HG03521 (cell line): ENCODE data around the gene COL1A1.
A peak's percentile ranks its signal among the peaks of the same experiment; 100 is the strongest.

ENCODE experiments used
- ATAC-seq: cut with Tn5 transposase; IDR thresholded peaks from one replicate; pipeline ENCODE4 v1.9.1; 2021; ENCODE audit warnings: mild to moderate bottlenecking, moderate library complexity; ENCODE audit not compliant: unreplicated experiment

COL1A1 gene

DNA sequence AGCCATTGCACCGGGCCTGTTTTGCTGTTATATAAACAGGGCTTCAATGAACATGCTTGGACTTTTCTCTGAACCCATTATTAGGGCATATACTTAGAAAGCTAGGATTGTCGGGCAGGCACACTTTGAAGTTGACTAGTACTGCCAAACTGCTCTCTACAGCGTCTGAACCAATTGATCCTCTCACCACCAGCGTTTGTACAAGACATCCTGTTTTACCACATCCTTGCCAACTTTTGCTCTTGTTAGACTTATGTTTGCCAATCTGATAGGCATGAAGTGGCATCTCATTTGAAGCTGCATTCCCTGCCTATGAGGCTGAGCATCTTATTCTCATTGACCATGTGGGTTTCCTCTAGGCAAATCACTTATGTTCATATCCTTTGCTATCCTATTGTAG, 43.5 kb downstream of the COL1A1 start:
- no peak for ATAC-seq

DNA sequence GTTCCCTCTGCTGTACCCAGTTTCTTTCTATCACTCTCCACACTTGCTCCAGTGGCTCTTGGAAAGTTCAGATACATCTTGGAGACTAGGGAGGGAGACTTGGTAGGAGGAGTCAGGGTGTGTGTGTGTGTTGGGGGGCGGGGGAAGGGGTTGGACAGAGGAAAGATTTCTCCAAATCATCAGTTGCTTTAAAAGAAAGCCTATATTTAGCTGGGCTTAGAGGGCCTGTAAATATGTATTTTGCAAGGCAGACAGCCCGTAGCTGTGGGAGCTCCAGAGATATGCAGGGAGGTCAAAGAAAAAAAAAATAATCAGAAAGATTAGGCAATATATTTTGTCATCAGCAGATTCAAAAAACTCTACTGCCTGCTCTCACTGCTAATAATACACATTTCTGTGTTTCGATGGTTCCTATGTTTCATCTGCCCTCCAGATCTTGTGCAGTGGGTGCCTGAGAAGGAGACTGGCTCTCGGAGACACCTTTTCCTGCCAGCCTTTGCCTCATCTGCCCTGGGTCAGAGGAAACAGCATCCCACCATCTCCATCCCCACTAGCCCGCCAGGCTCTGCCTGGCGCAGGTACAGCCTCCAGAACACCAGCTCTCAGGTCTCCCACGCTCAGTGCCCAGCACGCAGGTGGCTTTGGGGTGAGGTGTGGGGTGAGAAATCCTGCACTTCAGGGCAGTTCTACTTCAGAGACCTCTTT, 46.2 kb downstream of the COL1A1 start:
- ATAC-seq = no peak

DNA sequence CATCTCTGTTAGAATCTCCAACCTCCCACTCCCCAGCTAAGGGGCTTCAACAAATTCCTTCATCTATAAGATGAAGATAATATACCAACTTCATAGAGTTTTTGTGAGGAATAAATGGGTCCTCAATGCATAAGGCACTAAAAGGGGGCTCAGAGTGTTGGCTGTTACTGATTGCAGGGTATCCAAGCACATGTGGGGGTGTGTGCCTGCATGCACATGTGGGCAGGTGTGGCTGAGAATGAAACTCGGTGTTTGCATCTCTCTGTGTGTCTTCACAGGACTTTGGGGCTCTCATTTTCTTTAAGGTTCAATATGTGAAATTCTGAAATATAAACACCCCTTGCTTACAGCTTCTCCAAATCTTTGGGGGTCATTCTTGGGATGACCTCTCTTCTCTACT, 46.8 kb downstream of the COL1A1 start:
- ATAC-seq = peak; percentile 29

DNA sequence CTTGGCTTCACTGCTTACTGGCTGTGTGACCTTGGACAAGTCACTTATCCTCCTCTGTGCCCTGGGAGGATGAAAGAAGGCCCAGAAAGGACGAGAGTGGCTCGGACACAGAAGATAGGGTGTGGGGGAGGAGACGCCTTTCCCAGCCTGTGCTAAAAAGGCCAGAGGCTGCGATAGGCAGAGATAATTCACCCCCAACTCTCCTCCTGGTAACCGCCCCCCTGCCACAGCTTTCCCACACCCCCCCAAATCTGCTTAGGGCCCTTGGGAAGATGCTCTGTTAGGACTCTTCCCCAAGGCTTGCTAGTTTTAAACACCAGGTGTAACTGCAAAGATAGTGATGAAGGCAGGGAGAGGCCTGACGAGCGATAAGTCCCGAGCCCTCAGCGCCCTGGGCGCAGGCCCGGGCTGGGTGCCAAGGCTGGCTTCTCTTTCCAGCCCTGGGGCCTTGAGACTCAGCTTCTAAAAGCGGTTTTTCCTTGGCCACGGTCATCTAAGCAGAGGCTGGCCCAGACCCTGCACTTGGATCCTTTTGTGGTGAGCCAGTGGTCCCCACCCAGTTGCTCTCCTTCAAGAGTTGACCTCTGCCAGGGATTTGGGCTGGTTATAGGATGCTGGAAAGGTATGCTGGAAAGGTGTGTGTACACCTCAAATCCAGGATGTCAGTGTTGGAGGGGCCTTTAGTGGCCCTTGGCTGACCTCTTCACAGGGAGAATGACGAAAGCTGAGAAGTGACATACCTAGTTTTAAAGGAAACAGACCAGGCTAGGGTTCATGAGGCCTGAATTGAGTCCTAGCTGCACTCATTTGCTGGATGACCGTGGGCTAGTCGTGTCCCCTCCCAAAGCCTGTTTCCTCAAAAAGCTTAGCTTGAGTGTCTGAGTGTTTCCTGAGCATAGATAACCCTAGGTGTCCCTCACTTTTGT, 47.5 kb downstream of the COL1A1 start:
- no peak for ATAC-seq

GRCh38 chr17:50152736-50153135, 48.7 kb downstream of the COL1A1 start:
- ATAC-seq = no peak

- ATAC-seq = no peak
Observed at GRCh38 chr17:50151937-50152547, 49.4 kb downstream of the COL1A1 start.

GRCh38 chr17:50151041-50151936, 50.1 kb downstream of the COL1A1 start:
- peak; percentile 40 for ATAC-seq

GRCh38 chr17:50150354-50151040, 50.9 kb downstream of the COL1A1 start, which contains the start of gene PPP1R9B:
Gene PPP1R9B, minus strand, starts transcription at chr17:50150677. Its CDS starts 164 bp downstream, at chr17:50150513.
- ATAC-seq = no peak

DNA sequence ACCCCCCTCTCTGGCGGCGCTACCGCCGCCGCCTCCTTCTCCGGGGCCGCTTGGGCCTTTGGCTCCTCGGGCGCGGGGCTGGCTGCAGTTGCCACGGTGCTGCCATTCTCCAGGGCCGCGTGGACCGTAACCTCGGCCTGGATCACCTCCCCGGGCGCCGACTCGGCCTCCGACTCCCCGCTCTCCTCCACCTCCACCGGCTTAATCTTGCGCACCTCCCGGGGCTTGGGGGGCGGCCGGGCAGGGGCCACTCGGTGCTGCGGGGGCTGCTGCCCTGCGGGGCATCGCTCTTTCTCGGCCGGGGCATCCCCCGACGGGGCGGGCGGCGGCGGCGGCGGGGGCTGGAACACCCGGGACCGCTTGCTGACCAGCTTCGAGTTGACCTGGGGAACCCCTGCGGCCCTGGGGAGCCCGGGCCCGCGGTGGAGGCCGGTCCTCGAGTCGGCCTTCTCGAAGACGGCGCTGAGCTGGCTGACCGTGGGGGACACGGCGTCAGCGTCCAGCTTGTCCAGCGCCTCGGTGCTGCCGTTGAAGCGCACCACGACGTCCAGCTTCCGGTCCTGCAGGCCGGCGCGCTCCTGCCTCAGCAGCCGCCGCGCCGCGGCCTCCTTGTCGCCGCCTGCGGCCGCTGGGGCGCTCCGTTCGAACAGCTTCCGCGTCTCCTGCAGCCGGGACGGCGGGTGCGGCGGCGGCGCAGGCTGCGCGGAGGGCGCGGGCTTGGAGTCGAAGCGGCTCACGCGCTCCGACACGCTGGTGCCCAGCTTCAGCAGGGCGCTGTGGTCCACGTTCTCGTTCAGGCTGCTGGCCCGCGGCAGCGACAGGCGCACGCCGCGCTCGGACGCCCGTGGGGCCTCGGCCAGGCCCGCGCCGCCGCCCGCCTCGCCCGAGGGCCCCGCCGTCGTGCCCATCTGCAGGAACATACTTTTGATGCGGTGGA, 51.7 kb downstream of the COL1A1 start:
- no peak for ATAC-seq

DNA sequence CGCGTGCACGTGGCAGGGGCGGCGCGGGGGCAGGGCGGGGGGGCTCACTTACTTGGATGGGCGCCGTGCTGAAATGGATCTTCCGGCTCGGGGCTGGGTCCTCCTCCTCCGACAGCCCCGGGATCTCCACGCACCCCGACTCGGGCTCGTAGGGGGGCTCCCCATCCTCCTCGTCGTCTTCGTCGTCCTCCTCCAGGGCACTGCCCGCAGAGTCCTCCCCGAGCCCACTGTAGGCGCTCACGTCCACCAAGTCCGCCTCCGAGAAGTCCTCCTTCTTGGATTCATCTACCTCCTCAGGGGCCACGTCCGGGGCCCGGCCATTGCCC, 52.4 kb downstream of the COL1A1 start:
- no peak for ATAC-seq

DNA sequence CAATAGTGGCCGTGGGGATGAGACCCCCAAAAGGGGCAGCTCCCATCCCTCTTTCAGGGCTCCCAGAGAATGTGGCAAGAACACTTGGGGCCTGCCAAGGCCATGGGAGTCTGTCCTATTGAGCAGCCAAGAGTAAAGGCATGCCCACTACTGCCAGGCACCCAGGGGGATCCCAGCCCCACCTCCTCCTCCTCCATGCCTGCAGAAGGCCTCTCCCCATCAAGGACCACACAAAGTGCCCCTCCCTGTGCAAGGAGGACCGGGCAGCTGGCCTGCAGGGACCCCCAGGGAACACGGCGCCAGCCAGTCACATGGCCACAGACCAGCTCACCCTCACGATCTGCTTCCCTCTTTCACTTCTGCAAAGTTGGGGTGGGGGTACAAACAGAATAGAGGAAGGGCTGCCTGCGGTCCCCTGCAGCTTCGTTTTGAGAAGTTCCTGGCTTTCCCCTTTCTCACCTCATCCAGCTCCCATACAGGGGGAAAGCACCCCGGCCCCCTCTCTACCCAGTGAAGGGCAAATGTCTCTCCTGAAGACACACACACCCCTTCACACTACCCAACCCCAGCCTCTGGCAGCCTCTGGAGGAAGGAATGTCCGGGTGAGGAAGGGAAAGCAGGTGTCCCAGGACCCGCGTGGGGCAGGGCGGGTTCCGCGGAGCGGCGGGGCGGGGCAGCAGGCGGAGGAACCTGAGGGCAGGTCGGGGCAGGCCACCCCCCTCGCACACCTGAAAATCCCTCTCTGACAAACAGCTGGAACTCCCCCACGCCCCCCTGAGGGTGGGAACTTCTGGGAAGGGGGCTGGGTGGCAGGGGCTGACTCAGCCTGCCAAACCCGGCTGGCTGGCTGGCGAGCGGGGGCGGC, 53.0 kb downstream of the COL1A1 start:
- ATAC-seq = peak; percentile 23

DNA sequence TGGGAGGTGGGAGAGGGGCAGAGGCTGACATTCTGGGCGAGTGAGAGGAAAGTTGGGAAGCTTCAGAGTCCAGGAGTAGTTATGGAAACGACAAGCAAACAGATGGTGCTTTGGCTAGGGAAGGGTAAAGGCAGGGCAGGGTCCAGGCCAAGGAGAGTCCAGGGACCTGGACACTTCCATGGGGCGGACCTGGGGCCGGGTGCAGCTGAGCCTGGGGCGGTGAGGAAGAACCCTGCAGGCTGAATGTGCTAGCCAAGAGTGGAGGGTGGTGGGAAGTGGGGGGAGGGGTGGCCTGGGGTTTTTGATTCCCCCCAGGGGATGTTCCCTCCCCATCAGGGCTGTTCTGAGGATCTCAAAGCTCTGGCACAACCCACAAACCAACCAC, 53.6 kb downstream of the COL1A1 start:
- ATAC-seq = no peak

DNA sequence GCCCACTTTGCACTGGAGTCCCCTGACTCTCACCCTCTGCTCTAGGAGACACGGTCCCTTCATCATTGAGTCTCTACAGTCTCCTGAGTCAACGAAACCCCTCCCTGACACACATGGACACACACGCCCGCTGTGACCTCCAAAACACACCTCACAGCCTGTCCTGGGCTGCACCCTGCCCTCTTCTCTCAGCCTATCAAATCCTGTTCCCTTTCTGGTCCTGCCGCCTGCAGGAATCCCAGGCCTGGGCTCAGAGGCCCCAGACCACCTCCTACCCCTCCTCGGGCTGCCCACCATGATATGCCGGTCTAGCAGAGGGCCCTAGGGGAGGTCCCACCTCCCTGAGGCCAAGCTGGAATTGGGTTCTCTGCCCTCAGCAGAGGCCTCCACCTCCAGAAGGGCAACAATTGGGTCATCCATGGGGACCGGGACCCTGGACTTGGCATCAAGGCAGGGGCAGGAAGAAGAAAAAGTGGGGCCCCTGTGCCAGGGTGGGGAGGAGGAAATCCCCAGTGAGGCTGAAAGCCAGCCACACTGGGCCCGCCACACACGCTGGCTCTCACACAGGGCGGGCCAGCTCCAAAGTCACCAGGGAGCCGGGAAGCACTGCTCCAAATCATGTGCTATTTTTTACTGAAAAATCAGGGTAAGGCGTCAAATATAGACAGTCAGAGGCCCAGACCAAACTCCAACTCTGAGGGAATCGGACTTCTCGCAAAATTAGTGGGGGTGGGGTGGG, 54.3 kb downstream of the COL1A1 start:
- no peak for ATAC-seq

- no peak for ATAC-seq
Observed at GRCh38 chr17:50146230-50146926, 55.1 kb downstream of the COL1A1 start.

DNA sequence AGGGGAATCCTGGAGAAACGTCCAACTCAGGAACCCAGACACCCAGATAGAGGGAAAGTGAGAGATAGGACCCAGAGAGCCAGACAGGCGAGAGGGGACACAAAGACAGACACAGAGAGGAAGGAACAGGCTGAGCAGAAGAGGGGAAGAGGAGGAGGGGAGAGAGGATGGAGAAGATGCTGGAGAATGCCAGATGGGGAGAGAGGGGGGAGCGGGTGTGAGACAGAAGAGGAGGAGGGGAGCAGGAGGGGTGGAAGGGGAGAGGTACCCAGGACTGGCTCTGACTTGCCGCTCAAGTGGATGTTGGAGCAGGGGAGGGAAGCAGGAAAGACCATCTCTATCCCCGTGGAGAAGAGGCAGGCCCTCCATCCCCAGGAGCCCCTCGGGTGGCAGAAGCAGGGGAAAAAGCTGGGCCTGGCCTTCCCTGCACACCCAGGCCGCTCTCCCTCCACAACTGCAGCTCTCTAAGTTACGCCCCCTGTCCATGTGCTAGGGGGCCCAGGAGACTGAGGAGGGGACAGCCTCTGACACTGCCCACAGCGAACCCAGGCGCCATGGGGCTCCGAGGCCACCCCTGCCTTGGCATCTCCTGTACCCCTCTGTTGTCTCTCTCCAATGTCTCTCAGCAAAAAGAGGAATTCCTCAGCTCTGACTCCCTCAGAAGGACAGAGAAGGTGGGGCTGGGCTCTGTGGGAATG, 55.8 kb downstream of the COL1A1 start:
- no peak for ATAC-seq

- ATAC-seq = no peak
Observed at GRCh38 chr17:50144845-50145531, 56.4 kb downstream of the COL1A1 start.
